K562 (cell line): ENCODE measurements around the gene NR1H3. TPM values are rescaled to one million over a fixed set of nuclear protein-coding genes. Genes with fewer than 3 reads are reported as not detected.
A peak's percentile ranks its signal among the peaks of the same experiment; 100 is the strongest.

ENCODE experiments used
- ARHGAP35 ChIP-seq: fragments of 450-650 bp; IDR thresholded peaks from 2 replicates; pipeline ENCODE4 v1.6.1; 2018; ENCODE audit not compliant: partially characterized antibody
- CAMTA2 ChIP-seq: fragments of 250-450 bp; sonication (Bioruptor Pico); conservative IDR thresholded peaks from 2 replicates; pipeline ENCODE4 v1.5.1; 2022
- CBFB ChIP-seq: sonication (generic); formaldehyde crosslinking; IDR thresholded peaks from 2 replicates; pipeline ENCODE4 v1.4.0; 2020; ENCODE audit warnings: mild to moderate bottlenecking, missing genetic modification reagents
- CCNT2 ChIP-seq: IDR thresholded peaks from 2 replicates; pipeline ENCODE4 v1.6.1; 2011; ENCODE audit warnings: borderline replicate concordance, low read depth, mild to moderate bottlenecking, moderate library complexity, mixed read lengths, low read length; ENCODE audit not compliant: insufficient read length; ENCODE audit errors: extremely low read depth
- FOXK2 ChIP-seq, 2 experiments: fragments of 450-650 bp; IDR thresholded peaks in 1 of 2; conservative IDR thresholded peaks in 1 of 2; 2 replicates each; pipeline ENCODE4 v1.6.1; 2016; ENCODE audit warnings: low read depth in 2 of 2, mild to moderate bottlenecking in 1 of 2
- KAT2B ChIP-seq: IDR thresholded peaks from one replicate; pipeline ENCODE4 v1.6.1; 2012; ENCODE audit warnings: low read depth, mild to moderate bottlenecking, control low read depth, inconsistent platforms, low read length, moderate library complexity
- POLR2B ChIP-seq: fragments of 450-650 bp; IDR thresholded peaks from 2 replicates; pipeline ENCODE4 v1.6.1; 2018; ENCODE audit warnings: low read depth; ENCODE audit not compliant: partially characterized antibody
- YY1 ChIP-seq, 3 experiments: IDR thresholded peaks; 2 replicates each; pipeline ENCODE4 v1.6.1; 2011; ENCODE audit warnings: low read length in 2 of 3, mild to moderate bottlenecking in 2 of 3, moderate library complexity in 2 of 3, borderline replicate concordance in 1 of 3, control low read depth in 1 of 3, low read depth in 1 of 3; ENCODE audit not compliant: insufficient read depth in 3 of 3, insufficient replicate concordance in 2 of 3, control insufficient read depth in 1 of 3, insufficient read length in 1 of 3; ENCODE audit errors: extremely low read depth in 1 of 3
- ZBED1 ChIP-seq: IDR thresholded peaks from 2 replicates; pipeline ENCODE4 v1.6.1; 2014
- ZFX ChIP-seq: sonication (generic); formaldehyde crosslinking; IDR thresholded peaks from 2 replicates; pipeline ENCODE4 v1.8.0; 2022; ENCODE audit warnings: mild to moderate bottlenecking, missing genetic modification reagents, moderate library complexity
- polyA plus RNA-seq, 8 experiments: library from polyadenylated mRNA; depleted of rRNA in 4 of 8; stranded (reverse) in 5 of 8; unstranded in 3 of 8; fragments of >200 nt; fragmentation: Nextera tagmentation in 2 of 8; fragmentation: Illumina TruSeq in 1 of 8; extraction: Ambion mirVana in 2 of 8; extraction: Trizol in 1 of 8; gene quantifications; 2 replicates each; pipeline versions ENCODE4 v1.2.1 to v1.2.3, GENCODE V29; 2011 to 2014; ENCODE audit warnings: inconsistent platforms in 1 of 8, missing spikeins in 1 of 8
- total RNA-seq, 7 experiments: library from RNA; depleted of rRNA in 6 of 7; stranded (reverse); fragments of >200 nt in 6 of 7; fragmentation: Illumina TruSeq in 2 of 7; extraction: Trizol in 2 of 7; gene quantifications; 2 replicates each; pipeline versions ENCODE4 v1.2.1 to v1.2.3, GENCODE V29; 2011 to 2021; ENCODE audit warnings: low replicate concordance in 1 of 7
- TF ChIP-seq, protein P1 (sequence below): sonication (generic); formaldehyde crosslinking; IDR thresholded peaks from 2 replicates; pipeline ENCODE4 v1.8.0; 2022; ENCODE audit warnings: mild to moderate bottlenecking, missing genetic modification reagents, borderline replicate concordance
- TF ChIP-seq, protein P2 (sequence below): fragments of 200-800 bp; sonication (Bioruptor generic); IDR thresholded peaks from 2 replicates; pipeline ENCODE4 v1.6.1; 2017; ENCODE audit warnings: missing genetic modification characterization, missing compliant biosample characterization
- TF ChIP-seq, protein P3 (sequence below): fragments of 250-450 bp; sonication (Bioruptor Pico); IDR thresholded peaks from 2 replicates; pipeline ENCODE4 v1.4.0; 2020; ENCODE audit warnings: mild to moderate bottlenecking
- TF ChIP-seq, protein P4 (sequence below): IDR thresholded peaks from 3 replicates; pipeline ENCODE4 v1.6.1; 2011; ENCODE audit warnings: borderline replicate concordance, mild to moderate bottlenecking; ENCODE audit not compliant: insufficient read length, insufficient read depth
- TF ChIP-seq, protein P5 (sequence below): fragments of 450-650 bp; formaldehyde crosslinking; IDR thresholded peaks from 2 replicates; pipeline ENCODE4 v1.4.0; 2020; ENCODE audit warnings: mild to moderate bottlenecking, mixed read lengths

Gene NR1H3
- total and polyA plus RNA-seq, 9 of the 15 experiments (the other 6 are each of a cell fraction or from before 2014, with no cell fraction given): 8.2 to 26.0 (median 11.9) TPM

DNA sequence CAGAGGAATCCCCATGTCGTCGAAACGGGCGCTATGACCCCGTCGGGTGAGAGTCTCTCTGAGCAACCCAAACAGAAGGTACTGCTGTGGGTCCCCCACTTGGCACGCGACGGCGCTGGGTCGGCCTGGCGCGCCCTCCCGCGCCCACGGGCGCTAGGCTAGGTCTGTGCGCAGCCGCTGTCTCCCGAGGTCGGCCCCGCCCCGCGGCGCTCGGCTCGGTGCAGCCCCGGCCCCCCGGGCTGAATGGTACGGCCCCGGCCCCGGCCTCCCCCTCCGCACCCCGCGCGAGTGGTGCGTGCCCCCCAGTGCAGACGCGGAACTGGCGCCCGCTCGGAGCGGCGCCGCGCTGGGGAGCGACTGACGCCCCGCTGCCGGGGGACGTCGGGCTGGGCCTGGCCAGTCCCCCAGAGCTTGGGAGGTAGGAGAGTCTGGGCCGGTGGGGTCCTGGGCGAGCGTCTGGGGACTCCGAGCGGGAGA lies 12.1 kb downstream of the NR1H3 start, which contains the start of gene MADD (continued):
- TF ChIP-seq, protein P1, sequence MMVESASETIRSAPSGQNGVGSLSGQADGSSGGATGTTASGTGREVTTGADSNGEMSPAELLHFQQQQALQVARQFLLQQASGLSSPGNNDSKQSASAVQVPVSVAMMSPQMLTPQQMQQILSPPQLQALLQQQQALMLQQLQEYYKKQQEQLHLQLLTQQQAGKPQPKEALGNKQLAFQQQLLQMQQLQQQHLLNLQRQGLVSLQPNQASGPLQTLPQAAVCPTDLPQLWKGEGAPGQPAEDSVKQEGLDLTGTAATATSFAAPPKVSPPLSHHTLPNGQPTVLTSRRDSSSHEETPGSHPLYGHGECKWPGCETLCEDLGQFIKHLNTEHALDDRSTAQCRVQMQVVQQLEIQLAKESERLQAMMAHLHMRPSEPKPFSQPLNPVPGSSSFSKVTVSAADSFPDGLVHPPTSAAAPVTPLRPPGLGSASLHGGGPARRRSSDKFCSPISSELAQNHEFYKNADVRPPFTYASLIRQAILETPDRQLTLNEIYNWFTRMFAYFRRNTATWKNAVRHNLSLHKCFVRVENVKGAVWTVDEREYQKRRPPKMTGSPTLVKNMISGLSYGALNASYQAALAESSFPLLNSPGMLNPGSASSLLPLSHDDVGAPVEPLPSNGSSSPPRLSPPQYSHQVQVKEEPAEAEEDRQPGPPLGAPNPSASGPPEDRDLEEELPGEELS: no peak
- TF ChIP-seq, protein P2, sequence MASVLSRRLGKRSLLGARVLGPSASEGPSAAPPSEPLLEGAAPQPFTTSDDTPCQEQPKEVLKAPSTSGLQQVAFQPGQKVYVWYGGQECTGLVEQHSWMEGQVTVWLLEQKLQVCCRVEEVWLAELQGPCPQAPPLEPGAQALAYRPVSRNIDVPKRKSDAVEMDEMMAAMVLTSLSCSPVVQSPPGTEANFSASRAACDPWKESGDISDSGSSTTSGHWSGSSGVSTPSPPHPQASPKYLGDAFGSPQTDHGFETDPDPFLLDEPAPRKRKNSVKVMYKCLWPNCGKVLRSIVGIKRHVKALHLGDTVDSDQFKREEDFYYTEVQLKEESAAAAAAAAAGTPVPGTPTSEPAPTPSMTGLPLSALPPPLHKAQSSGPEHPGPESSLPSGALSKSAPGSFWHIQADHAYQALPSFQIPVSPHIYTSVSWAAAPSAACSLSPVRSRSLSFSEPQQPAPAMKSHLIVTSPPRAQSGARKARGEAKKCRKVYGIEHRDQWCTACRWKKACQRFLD: peak; percentile 6; the same call in 1 of the 2 replicates
- no peak for TF ChIP-seq CAMTA2 (CRISPR knock-in tag)
- no peak for TF ChIP-seq ZBED1
- TF ChIP-seq, protein P3, sequence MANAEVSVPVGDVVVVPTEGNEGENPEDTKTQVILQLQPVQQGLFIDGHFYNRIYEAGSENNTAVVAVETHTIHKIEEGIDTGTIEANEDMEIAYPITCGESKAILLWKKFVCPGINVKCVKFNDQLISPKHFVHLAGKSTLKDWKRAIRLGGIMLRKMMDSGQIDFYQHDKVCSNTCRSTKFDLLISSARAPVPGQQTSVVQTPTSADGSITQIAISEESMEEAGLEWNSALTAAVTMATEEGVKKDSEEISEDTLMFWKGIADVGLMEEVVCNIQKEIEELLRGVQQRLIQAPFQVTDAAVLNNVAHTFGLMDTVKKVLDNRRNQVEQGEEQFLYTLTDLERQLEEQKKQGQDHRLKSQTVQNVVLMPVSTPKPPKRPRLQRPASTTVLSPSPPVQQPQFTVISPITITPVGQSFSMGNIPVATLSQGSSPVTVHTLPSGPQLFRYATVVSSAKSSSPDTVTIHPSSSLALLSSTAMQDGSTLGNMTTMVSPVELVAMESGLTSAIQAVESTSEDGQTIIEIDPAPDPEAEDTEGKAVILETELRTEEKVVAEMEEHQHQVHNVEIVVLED: peak; percentile 51
- no peak for TF ChIP-seq ARHGAP35
- peak; percentile 4 to 40 (median 37) for TF ChIP-seq YY1 (IDR thresholded peaks at IDR 0.05; ENCODE audit: borderline replicate concordance in 1 of 3, control insufficient read depth in 1 of 3, extremely low read depth in 1 of 3, insufficient read depth in 3 of 3, insufficient read length in 1 of 3, insufficient replicate concordance in 2 of 3, low read depth in 1 of 3, low read length in 2 of 3)
- TF ChIP-seq, protein P4, sequence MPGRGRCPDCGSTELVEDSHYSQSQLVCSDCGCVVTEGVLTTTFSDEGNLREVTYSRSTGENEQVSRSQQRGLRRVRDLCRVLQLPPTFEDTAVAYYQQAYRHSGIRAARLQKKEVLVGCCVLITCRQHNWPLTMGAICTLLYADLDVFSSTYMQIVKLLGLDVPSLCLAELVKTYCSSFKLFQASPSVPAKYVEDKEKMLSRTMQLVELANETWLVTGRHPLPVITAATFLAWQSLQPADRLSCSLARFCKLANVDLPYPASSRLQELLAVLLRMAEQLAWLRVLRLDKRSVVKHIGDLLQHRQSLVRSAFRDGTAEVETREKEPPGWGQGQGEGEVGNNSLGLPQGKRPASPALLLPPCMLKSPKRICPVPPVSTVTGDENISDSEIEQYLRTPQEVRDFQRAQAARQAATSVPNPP: no peak
- peak; percentile 68 for TF ChIP-seq CCNT2
- TF ChIP-seq, protein P5, sequence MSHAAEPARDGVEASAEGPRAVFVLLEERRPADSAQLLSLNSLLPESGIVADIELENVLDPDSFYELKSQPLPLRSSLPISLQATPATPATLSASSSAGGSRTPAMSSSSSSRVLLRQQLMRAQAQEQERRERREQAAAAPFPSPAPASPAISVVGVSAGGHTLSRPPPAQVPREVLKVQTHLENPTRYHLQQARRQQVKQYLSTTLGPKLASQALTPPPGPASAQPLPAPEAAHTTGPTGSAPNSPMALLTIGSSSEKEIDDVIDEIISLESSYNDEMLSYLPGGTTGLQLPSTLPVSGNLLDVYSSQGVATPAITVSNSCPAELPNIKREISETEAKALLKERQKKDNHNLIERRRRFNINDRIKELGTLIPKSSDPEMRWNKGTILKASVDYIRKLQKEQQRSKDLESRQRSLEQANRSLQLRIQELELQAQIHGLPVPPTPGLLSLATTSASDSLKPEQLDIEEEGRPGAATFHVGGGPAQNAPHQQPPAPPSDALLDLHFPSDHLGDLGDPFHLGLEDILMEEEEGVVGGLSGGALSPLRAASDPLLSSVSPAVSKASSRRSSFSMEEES (CRISPR knock-in tag): no peak
- peak; percentile 46; the same call in 1 of the 2 replicates for TF ChIP-seq ZFX (CRISPR knock-in tag)
- peak; percentile 43 for TF ChIP-seq POLR2B
- no peak for TF ChIP-seq KAT2B
- TF ChIP-seq CBFB (CRISPR knock-in tag): no peak
- peak in 1 of 2 experiments; percentile 88; a peak in 1 of 4 replicates for TF ChIP-seq FOXK2 (conservative IDR thresholded peaks at IDR 0.05 in 1 of 2, IDR thresholded peaks at IDR 0.05 in 1 of 2; ENCODE audit: low read depth in 2 of 2)
